HFFc6 (cell line): Measurements from ENCODE around the gene TPPP3. TPM values are rescaled to one million over a fixed set of nuclear protein-coding genes. Genes with fewer than 3 reads are reported as not detected.

Experiments
- DNase-seq: peaks from one replicate; pipeline ENCODE4 v3.0.0-alpha.2; 2018
- H3K27ac Mint-ChIP-seq: 2 replicates; pipeline ENCODE4 v1.8.0; 2020; ENCODE audit warnings: mild to moderate bottlenecking, mixed read lengths
- H3K27me3 Mint-ChIP-seq: 2 replicates; pipeline ENCODE4 v1.8.0; 2021; ENCODE audit warnings: mild to moderate bottlenecking, moderate library complexity, mixed read lengths; ENCODE audit not compliant: insufficient read depth
- H3K36me3 Mint-ChIP-seq: 2 replicates; pipeline ENCODE4 v1.8.0; 2021; ENCODE audit warnings: low read depth, mixed read lengths
- H3K4me1 Mint-ChIP-seq: 2 replicates; pipeline ENCODE4 v1.8.0; 2020; ENCODE audit warnings: low read depth, mixed read lengths
- H3K4me3 Mint-ChIP-seq: 2 replicates; pipeline ENCODE4 v1.8.0; 2020; ENCODE audit warnings: mild to moderate bottlenecking, moderate library complexity, mixed read lengths
- H3K9me3 Mint-ChIP-seq: 2 replicates; pipeline ENCODE4 v1.8.0; 2020; ENCODE audit warnings: mild to moderate bottlenecking, mixed read lengths
- CTCF ChIP-seq: fragments of 200-600 bp; sonication (generic); IDR thresholded peaks from 2 replicates; pipeline ENCODE4 v1.5.0; 2021; ENCODE audit warnings: antibody characterized with exemption, mild to moderate bottlenecking
- total RNA-seq, 6 experiments: library from RNA; stranded (reverse); fragmentation: NEBNext Ultra II Directional; extraction: Animal tissue kit (Norgen Biotek cat#: 25700); gene quantifications; 2 replicates in 1 of 6; 3 replicates in 5 of 6; pipeline ENCODE4 v1.2.3, GENCODE V29; 2021

TPPP3 gene
- total RNA-seq, 6 experiments from 2014 or later = 0.21 to 0.28 TPM; not detected in 4

- no peak overlapping the region for H3K27ac Mint-ChIP-seq
- TF ChIP-seq CTCF = no peak
- H3K4me1 Mint-ChIP-seq = no peaks in the 10 kb centered on the region
- no peak overlapping the region for H3K4me3 Mint-ChIP-seq
- no peaks in the 10 kb centered on the region for H3K36me3 Mint-ChIP-seq
- H3K27me3 Mint-ChIP-seq = peaks cover 12% of the 10 kb centered on the region; the same call in 1 of the 2 replicates
- no peaks in the 10 kb centered on the region for H3K9me3 Mint-ChIP-seq
- no peak for DNase-seq
Observed at GRCh38 chr16:67350324-67350723, 43.0 kb downstream of the TPPP3 start.

GRCh38 chr16:67349172-67349571 lies 44.1 kb downstream of the TPPP3 start:
- no peak overlapping the region for H3K27ac Mint-ChIP-seq
- no peak overlapping the region for H3K4me3 Mint-ChIP-seq
- peak; percentile 78 for TF ChIP-seq CTCF
- peaks cover 11% of the 10 kb centered on the region; the same call in 1 of the 2 replicates for H3K27me3 Mint-ChIP-seq
- no peaks in the 10 kb centered on the region for H3K4me1 Mint-ChIP-seq
- no peaks in the 10 kb centered on the region for H3K9me3 Mint-ChIP-seq
- DNase-seq = peak; percentile 3
- no peaks in the 10 kb centered on the region for H3K36me3 Mint-ChIP-seq

GRCh38 chr16:67346341-67346740 lies 47.0 kb downstream of the TPPP3 start:
- TF ChIP-seq CTCF = no peak
- Mint-ChIP-seq H3K4me3 (no peak overlapping the region), H3K4me1 (no peaks in the 10 kb centered on the region), H3K27ac (no peak overlapping the region), H3K9me3 (no peaks in the 10 kb centered on the region), H3K27me3 (no peaks in the 10 kb centered on the region; the same call in 1 of the 2 replicates), H3K36me3 (no peaks in the 10 kb centered on the region)
- DNase-seq = no peak

- no peaks in the 10 kb centered on the region; the same call in 1 of the 2 replicates for H3K27me3 Mint-ChIP-seq
- TF ChIP-seq CTCF = no peak
- H3K4me1 Mint-ChIP-seq = no peaks in the 10 kb centered on the region
- no peak overlapping the region for H3K27ac Mint-ChIP-seq
- DNase-seq = no peak
- H3K4me3 Mint-ChIP-seq = no peak overlapping the region
- H3K9me3 Mint-ChIP-seq = no peaks in the 10 kb centered on the region
- H3K36me3 Mint-ChIP-seq = no peaks in the 10 kb centered on the region
Observed at GRCh38 chr16:67345401-67345800, 47.9 kb downstream of the TPPP3 start.

DNA sequence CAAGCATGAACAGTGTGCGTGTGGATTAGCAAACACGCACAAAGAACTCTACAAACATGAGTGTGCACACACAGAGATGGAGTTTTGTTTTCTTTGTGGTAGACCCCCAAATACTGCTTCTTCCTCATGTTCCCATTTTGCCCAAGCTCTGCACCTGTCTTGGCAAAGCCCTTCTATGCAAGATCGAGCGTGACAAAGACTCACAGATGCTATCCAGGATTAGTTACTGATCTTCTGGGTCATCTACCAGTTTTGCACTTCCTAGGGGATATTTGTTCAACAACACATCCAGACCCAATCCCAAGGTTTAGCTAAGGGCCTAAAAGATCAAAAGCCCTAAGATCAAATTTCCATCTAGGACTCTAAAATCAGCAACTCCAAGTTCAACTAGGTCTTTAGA lies 50.7 kb downstream of the TPPP3 start:
- Mint-ChIP-seq H3K36me3 (no peaks in the 10 kb centered on the region), H3K4me1 (no peaks in the 10 kb centered on the region), H3K9me3 (no peaks in the 10 kb centered on the region), H3K27me3 (peaks cover 2% of the 10 kb centered on the region; the same call in 1 of the 2 replicates), H3K4me3 (no peak overlapping the region), H3K27ac (no peak overlapping the region)
- no peak for DNase-seq
- TF ChIP-seq CTCF = no peak

- Mint-ChIP-seq H3K4me1 (no peaks in the 10 kb centered on the region), H3K9me3 (no peaks in the 10 kb centered on the region), H3K27ac (no peak overlapping the region), H3K27me3 (peaks cover 2% of the 10 kb centered on the region; the same call in 1 of the 2 replicates), H3K36me3 (no peaks in the 10 kb centered on the region), H3K4me3 (no peak overlapping the region)
- TF ChIP-seq CTCF = no peak
- no peak for DNase-seq
Observed at GRCh38 chr16:67341250-67341649, 52.0 kb downstream of the TPPP3 start.
